CD14-positive monocyte (primary cell): Measurements from ENCODE around the gene KCNQ1. TPM values are rescaled to one million over a fixed set of nuclear protein-coding genes. Genes with fewer than 3 reads are reported as not detected.
A peak's percentile ranks its signal among the peaks of the same experiment; 100 is the strongest.

ENCODE experiments used
- DNase-seq, 3 donors: peaks; one replicate each; pipeline ENCODE4 v3.0.0-alpha.2; 2011 to 2022
- H2AFZ ChIP-seq: 2 replicates; pipeline ENCODE4 v1.6.0; 2012; ENCODE audit warnings: mild to moderate bottlenecking, low read depth, low read length, inconsistent platforms; ENCODE audit not compliant: insufficient read depth, poor library complexity, severe bottlenecking
- H3K27ac ChIP-seq, 2 donors: 1 replicate in 1 of 2; 2 replicates in 1 of 2; pipeline ENCODE4 v1.5.1; 2012 to 2013; ENCODE audit warnings: low read length in 2 of 2, control low read depth in 1 of 2, inconsistent platforms in 1 of 2, low read depth in 1 of 2, mild to moderate bottlenecking in 1 of 2
- H3K27me3 ChIP-seq, 2 donors: one replicate each; pipeline versions ENCODE4 v1.6.0 to v1.6.1; 2011 to 2013; ENCODE audit warnings: low read length in 2 of 2; ENCODE audit not compliant: control insufficient read depth in 2 of 2, insufficient read depth in 2 of 2
- H3K36me3 ChIP-seq, 2 donors: replicated peaks in 1 of 2; 1 replicate in 1 of 2; 2 replicates in 1 of 2; pipeline versions ENCODE4 v1.5.1 to v1.6.1; 2012 to 2013; ENCODE audit warnings: low read length in 2 of 2, control low read depth in 1 of 2, inconsistent platforms in 1 of 2, mild to moderate bottlenecking in 1 of 2; ENCODE audit not compliant: insufficient read depth in 2 of 2, control insufficient read depth in 1 of 2
- H3K4me1 ChIP-seq, 2 donors: 1 replicate in 1 of 2; 2 replicates in 1 of 2; pipeline versions ENCODE4 v1.5.1 to v1.6.1; 2012 to 2013; ENCODE audit warnings: low read length in 2 of 2, control low read depth in 1 of 2, inconsistent platforms in 1 of 2, mild to moderate bottlenecking in 1 of 2, moderate library complexity in 1 of 2; ENCODE audit not compliant: insufficient read depth in 2 of 2, control insufficient read depth in 1 of 2
- H3K4me2 ChIP-seq: replicated peaks from 2 replicates; pipeline ENCODE3; 2012; ENCODE audit warnings: low read length, moderate library complexity, mild to moderate bottlenecking; ENCODE audit not compliant: poor library complexity, severe bottlenecking; ENCODE audit errors: extremely low read depth
- H3K4me3 ChIP-seq, 3 experiments: fragments of 200-600 bp in 1 of 3; sonication (generic) in 1 of 3; replicated peaks in 1 of 3; 1 replicate in 2 of 3; 2 replicates in 1 of 3; pipeline ENCODE4 v1.5.1; 2011 to 2013; ENCODE audit warnings: low read length in 3 of 3, mild to moderate bottlenecking in 3 of 3, control low read depth in 2 of 3, low read depth in 2 of 3, inconsistent platforms in 1 of 3, moderate library complexity in 1 of 3
- H3K79me2 ChIP-seq: 2 replicates; pipeline ENCODE4 v1.6.0; 2012; ENCODE audit warnings: mild to moderate bottlenecking, control low read depth, inconsistent platforms, low read length, moderate library complexity; ENCODE audit not compliant: insufficient read depth
- H3K9ac ChIP-seq: 2 replicates; pipeline ENCODE4 v1.6.0; 2017; ENCODE audit warnings: low read length, mild to moderate bottlenecking; ENCODE audit not compliant: insufficient read depth, poor library complexity, severe bottlenecking
- H3K9me3 ChIP-seq, 2 donors: replicated peaks in 1 of 2; 1 replicate in 1 of 2; 2 replicates in 1 of 2; pipeline versions ENCODE4 v1.5.1 to v1.6.1; 2012 to 2013; ENCODE audit warnings: low read length in 2 of 2, control low read depth in 1 of 2; ENCODE audit not compliant: control insufficient read depth in 1 of 2, insufficient read depth in 1 of 2
- H4K20me1 ChIP-seq: 2 replicates; pipeline ENCODE4 v1.6.0; 2012; ENCODE audit warnings: mild to moderate bottlenecking, low read length, control low read depth, moderate library complexity; ENCODE audit not compliant: insufficient read depth
- H3K27ac Mint-ChIP-seq, 7 donors: one replicate each; pipeline ENCODE4 v1.8.0; 2020; ENCODE audit warnings: mild to moderate bottlenecking in 7 of 7, mixed read lengths in 7 of 7, moderate library complexity in 6 of 7, inconsistent platforms in 2 of 7
- H3K27me3 Mint-ChIP-seq, 3 donors: one replicate each; pipeline ENCODE4 v1.8.0; 2021 to 2022; ENCODE audit warnings: low read depth in 3 of 3, mild to moderate bottlenecking in 3 of 3, mixed read lengths in 3 of 3, moderate library complexity in 3 of 3, inconsistent platforms in 1 of 3
- H3K36me3 Mint-ChIP-seq, 2 donors: one replicate each; pipeline ENCODE4 v1.8.0; 2020; ENCODE audit warnings: mixed read lengths in 2 of 2, inconsistent platforms in 1 of 2, mild to moderate bottlenecking in 1 of 2
- H3K4me1 Mint-ChIP-seq: one replicate; pipeline ENCODE4 v1.8.0; 2020; ENCODE audit warnings: mild to moderate bottlenecking, mixed read lengths
- H3K4me3 Mint-ChIP-seq, 2 donors: one replicate each; pipeline ENCODE4 v1.8.0; 2020; ENCODE audit warnings: mild to moderate bottlenecking in 2 of 2, mixed read lengths in 2 of 2, moderate library complexity in 1 of 2
- H3K9me3 Mint-ChIP-seq, 7 donors: one replicate each; pipeline ENCODE4 v1.8.0; 2020 to 2022; ENCODE audit warnings: mixed read lengths in 7 of 7, mild to moderate bottlenecking in 6 of 7, moderate library complexity in 6 of 7, inconsistent platforms in 2 of 7
- CTCF ChIP-seq: fragments of 200-600 bp; IDR thresholded peaks from one replicate; pipeline ENCODE4 v1.8.0; 2022; ENCODE audit warnings: antibody characterized with exemption, mild to moderate bottlenecking
- WGBS: methylation state at CpG from one replicate; pipeline ENCODE4 v1.1.5; 2013; ENCODE audit warnings: missing lambda C conversion rate; ENCODE audit not compliant: insufficient coverage; 5-methylcytosine and 5-hydroxymethylcytosine counted together
- intact Hi-C, 2 donors: fragments of 100-400 bp; cut with micrococcal nuclease; formaldehyde crosslinking; loops; one replicate each; pipeline versions ENCODE4 v1.15.0 to v1.15.1; 2023
- polyA plus RNA-seq, 3 donors: library from polyadenylated mRNA; depleted of rRNA in 1 of 3; unstranded in 2 of 3; stranded (reverse) in 1 of 3; fragments of 300-500 nt in 2 of 3; fragments of >200 nt in 1 of 3; fragmentation: Illumina TruSeq in 2 of 3; gene quantifications; 1 replicate in 2 of 3; 2 replicates in 1 of 3; pipeline ENCODE4 v1.2.3, GENCODE V29; 2012 to 2021

Gene KCNQ1
- polyA plus RNA-seq, 3 donors, result 14.9 to 31.8 (median 21.6) TPM

- H3K4me3 Mint-ChIP-seq, result no peak overlapping the region
These were observed 14.4 kb downstream of the KCNQ1 start for GRCh38 chr11:2459016-2459725.

More at GRCh38 chr11:2459016-2459725, 14.4 kb downstream of the KCNQ1 start:
- TF ChIP-seq CTCF, result no peak
- Histone ChIP-seq H3K79me2 (peaks cover 47% of the 10 kb centered on the region), H3K4me1 (peaks cover 0 to 5% of the 10 kb centered on the region in 2 donors), H3K27me3 (no peaks in the 10 kb centered on the region), H3K4me3 (no peak overlapping the region), H3K9ac (no peak overlapping the region), H3K9me3 (no peaks in the 10 kb centered on the region), H4K20me1 (peaks cover 100% of the 10 kb centered on the region), H3K4me2 (no peak overlapping the region), H3K36me3 (no peaks in the 10 kb centered on the region), H2AFZ (no peak overlapping the region), H3K27ac (no peak overlapping the region)
- peaks cover 22% of the 10 kb centered on the region for H3K4me1 Mint-ChIP-seq
- DNase-seq, result no peak
- H3K27me3 Mint-ChIP-seq, result peaks cover 1 to 2% (median 1%) of the 10 kb centered on the region in 3 donors
- intact Hi-C loops, result no loop called here
- H3K9me3 Mint-ChIP-seq, result peaks cover 0 to 2% (median 0%) of the 10 kb centered on the region in 7 donors
- H3K27ac Mint-ChIP-seq, result peak overlapping the region in 1 of 7 donors; percentile 78
- H3K36me3 Mint-ChIP-seq, result peaks cover 32 to 38% of the 10 kb centered on the region in 2 donors
- WGBS, result 54% methylated on average over 8 of the region's 20 CpGs
